Measurements from ENCODE around the gene SNRK.

Gene SNRK

GRCh38 chr3:43256714-43257461, 29.5 kb upstream of the SNRK start:
- no peak for TF ChIP-seq ZFX (IDR thresholded peaks at IDR 0.05; ENCODE audit: borderline replicate concordance)
- H3K27ac ChIP-seq: no peak overlapping the region

- no peak overlapping the region for H3K27ac ChIP-seq
- TF ChIP-seq ZFX (IDR thresholded peaks at IDR 0.05; ENCODE audit: borderline replicate concordance) (no peak), CTCF (IDR thresholded peaks at IDR 0.05) (no peak)
Measured at GRCh38 chr3:43257850-43258249, 28.5 kb upstream of the SNRK start.

GRCh38 chr3:43259626-43260025, 26.7 kb upstream of the SNRK start:
- H3K27ac ChIP-seq: no peak overlapping the region
- TF ChIP-seq CTCF (IDR thresholded peaks at IDR 0.05) (no peak), ZFX (IDR thresholded peaks at IDR 0.05; ENCODE audit: borderline replicate concordance) (no peak)

GRCh38 chr3:43260412-43260811, 25.9 kb upstream of the SNRK start:
- TF ChIP-seq ZFX (IDR thresholded peaks at IDR 0.05; ENCODE audit: borderline replicate concordance) (no peak), CTCF (IDR thresholded peaks at IDR 0.05) (no peak)
- H3K27ac ChIP-seq: no peak overlapping the region

- TF ChIP-seq ZFX (IDR thresholded peaks at IDR 0.05; ENCODE audit: borderline replicate concordance) (no peak), CTCF (IDR thresholded peaks at IDR 0.05) (no peak)
Measured at GRCh38 chr3:43262194-43262593, 24.1 kb upstream of the SNRK start.

GRCh38 chr3:43266451-43266850, 19.9 kb upstream of the SNRK start:
- no peak for TF ChIP-seq CTCF (IDR thresholded peaks at IDR 0.05)
- TF ChIP-seq ZFX (IDR thresholded peaks at IDR 0.05; ENCODE audit: borderline replicate concordance): no peak
- no peak overlapping the region for H3K27ac ChIP-seq

More at GRCh38 chr3:43262194-43262593, 24.1 kb upstream of the SNRK start:
- no peak overlapping the region for H3K27ac ChIP-seq

- H3K27ac ChIP-seq: no peak overlapping the region
- TF ChIP-seq CTCF (IDR thresholded peaks at IDR 0.05) (no peak), ZFX (IDR thresholded peaks at IDR 0.05; ENCODE audit: borderline replicate concordance) (no peak)
Measured at GRCh38 chr3:43266995-43267394, 19.3 kb upstream of the SNRK start.

- no peak for TF ChIP-seq CTCF (IDR thresholded peaks at IDR 0.05)
- H3K27ac ChIP-seq: no peak overlapping the region
Measured at GRCh38 chr3:43268636-43269035, 17.7 kb upstream of the SNRK start.
